Measurements from ENCODE around the gene ACAP1. TPM values are rescaled to one million over a fixed set of nuclear protein-coding genes. Genes with fewer than 3 reads are reported as not detected.
A peak's percentile ranks its signal among the peaks of the same experiment; 100 is the strongest.
"Not testable (repeated sequence)": the region's sequence is repeated elsewhere in the genome, so short reads cannot be mapped to it uniquely, and the experiment has no call there.

The ACAP1 gene
- polyA plus RNA-seq, 1 donor: 12.2 TPM

GRCh38 chr17:7355053-7355452 lies 18.7 kb downstream of the ACAP1 start, which contains the start of gene TMEM95:
TSS of gene TMEM95 (plus strand) at chr17:7355156. CDS start at chr17:7355205, 49 bp downstream.
- Histone ChIP-seq H3K36me3 (ENCODE audit: control insufficient read depth, insufficient read depth, low read length) (no peaks in the 10 kb centered on the region), H3K27ac (ENCODE audit: low read length) (no peak within 1 kb of the TSS), H3K4me3 (ENCODE audit: low read length) (no peak within 1 kb of the TSS), H3K27me3 (ENCODE audit: control insufficient read depth, insufficient read depth, low read length) (peaks cover 4% of the 10 kb centered on the region), H3K9me3 (ENCODE audit: control insufficient read depth, low read depth, low read length) (peaks cover 4% of the 10 kb centered on the region), H3K4me1 (ENCODE audit: control insufficient read depth, insufficient read depth, low read length) (peaks cover 13% of the 10 kb centered on the region)
- WGBS (ENCODE audit: insufficient coverage, low lambda C conversion rate): no CpG with 5 or more reads among the region's 10 CpGs
- DNase-seq: no peak

DNA sequence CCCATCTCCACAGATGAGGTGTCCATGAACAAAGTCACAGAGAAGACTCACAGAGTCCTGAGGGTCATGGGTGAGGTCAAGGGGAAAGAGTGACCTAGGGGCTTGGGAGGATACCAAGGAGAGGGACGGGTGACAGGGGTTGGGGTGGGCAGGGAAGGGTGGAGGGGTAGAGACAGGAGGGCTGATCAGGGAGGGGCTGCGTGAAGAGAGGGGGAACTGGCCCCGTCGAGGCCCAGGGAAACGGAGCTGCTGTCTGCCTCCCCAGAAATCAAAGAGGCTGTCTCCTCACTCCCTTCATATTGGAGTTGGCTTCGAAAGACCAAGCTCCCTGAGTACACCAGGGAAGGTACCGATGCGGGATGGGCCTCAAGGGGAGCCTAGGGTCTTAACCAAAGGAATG lies 19.2 kb downstream of the ACAP1 start:
- peaks cover 13% of the 10 kb centered on the region for H3K4me1 ChIP-seq (ENCODE audit: control insufficient read depth, insufficient read depth, low read length)

GRCh38 chr17:7356072-7356549 lies 19.8 kb downstream of the ACAP1 start:
- Histone ChIP-seq H3K27me3 (ENCODE audit: control insufficient read depth, insufficient read depth, low read length) (peaks cover 4% of the 10 kb centered on the region), H3K36me3 (ENCODE audit: control insufficient read depth, insufficient read depth, low read length) (no peaks in the 10 kb centered on the region), H3K4me1 (ENCODE audit: control insufficient read depth, insufficient read depth, low read length) (peaks cover 13% of the 10 kb centered on the region), H3K4me3 (ENCODE audit: low read length) (no peak overlapping the region), H3K9me3 (ENCODE audit: control insufficient read depth, low read depth, low read length) (peaks cover 4% of the 10 kb centered on the region), H3K27ac (ENCODE audit: low read length) (no peak overlapping the region)
- WGBS (ENCODE audit: insufficient coverage, low lambda C conversion rate): no CpG with 5 or more reads among the region's 12 CpGs
- peak; percentile 77 for DNase-seq

More for the DNA sequence above, 19.2 kb downstream of the ACAP1 start:
- peaks cover 4% of the 10 kb centered on the region for H3K9me3 ChIP-seq (ENCODE audit: control insufficient read depth, low read depth, low read length)
- WGBS (ENCODE audit: insufficient coverage, low lambda C conversion rate): no CpG with 5 or more reads among the region's 8 CpGs
- H3K4me3 ChIP-seq (ENCODE audit: low read length): no peak overlapping the region
- peaks cover 4% of the 10 kb centered on the region for H3K27me3 ChIP-seq (ENCODE audit: control insufficient read depth, insufficient read depth, low read length)
- H3K27ac ChIP-seq (ENCODE audit: low read length): no peak overlapping the region
- no peaks in the 10 kb centered on the region for H3K36me3 ChIP-seq (ENCODE audit: control insufficient read depth, insufficient read depth, low read length)
- DNase-seq: no peak

DNA sequence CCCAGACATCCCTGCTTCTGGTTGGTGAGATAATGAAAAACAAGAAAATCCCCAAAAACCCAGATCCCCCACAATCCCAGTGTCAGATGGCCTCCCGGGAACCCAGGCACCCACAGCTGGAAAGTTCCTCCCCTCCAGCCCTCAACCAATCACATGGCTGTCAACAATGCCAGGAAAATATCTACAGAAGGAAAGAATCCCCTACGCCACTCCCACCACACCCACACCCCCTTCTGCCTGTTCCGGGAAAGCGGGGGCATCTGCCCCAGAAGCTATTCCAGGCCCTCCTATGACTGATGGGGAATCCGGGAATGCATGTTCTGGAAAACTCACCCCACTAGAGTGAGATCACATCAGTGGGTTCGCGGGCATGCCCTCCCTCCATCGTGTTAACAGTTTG lies 20.4 kb downstream of the ACAP1 start:
- Histone ChIP-seq H3K4me1 (ENCODE audit: control insufficient read depth, insufficient read depth, low read length) (peaks cover 13% of the 10 kb centered on the region), H3K9me3 (ENCODE audit: control insufficient read depth, low read depth, low read length) (peaks cover 4% of the 10 kb centered on the region), H3K36me3 (ENCODE audit: control insufficient read depth, insufficient read depth, low read length) (no peaks in the 10 kb centered on the region), H3K27ac (ENCODE audit: low read length) (no peak overlapping the region), H3K4me3 (ENCODE audit: low read length) (no peak overlapping the region), H3K27me3 (ENCODE audit: control insufficient read depth, insufficient read depth, low read length) (peaks cover 5% of the 10 kb centered on the region)
- no peak for DNase-seq
- WGBS (ENCODE audit: insufficient coverage, low lambda C conversion rate): no CpG with 5 or more reads among the region's 8 CpGs

DNA sequence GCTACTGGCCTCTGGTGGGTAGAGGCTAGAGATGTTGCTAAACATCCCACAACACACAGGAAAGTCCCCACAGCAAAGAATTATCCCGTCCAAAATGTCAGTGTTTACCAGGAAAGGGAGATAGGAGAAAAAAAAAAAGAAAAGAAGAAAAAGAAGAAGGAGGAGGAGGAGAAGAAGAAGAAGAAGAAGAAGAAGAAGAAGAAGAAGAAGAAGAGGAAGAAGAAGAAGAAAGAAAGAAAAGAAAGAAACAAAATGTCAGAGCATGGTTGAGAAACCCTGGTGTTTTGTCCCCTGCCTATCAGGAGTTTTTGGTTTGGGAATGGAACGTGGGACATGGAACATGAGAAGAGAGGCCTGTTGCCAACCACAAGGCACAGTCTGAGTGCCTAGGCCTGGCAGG lies 21.1 kb downstream of the ACAP1 start:
- Histone ChIP-seq H3K27ac (ENCODE audit: low read length) (no peak overlapping the region), H3K4me1 (ENCODE audit: control insufficient read depth, insufficient read depth, low read length) (peaks cover 13% of the 10 kb centered on the region), H3K4me3 (ENCODE audit: low read length) (no peak overlapping the region), H3K27me3 (ENCODE audit: control insufficient read depth, insufficient read depth, low read length) (peaks cover 8% of the 10 kb centered on the region), H3K9me3 (ENCODE audit: control insufficient read depth, low read depth, low read length) (no peaks in the 10 kb centered on the region), H3K36me3 (ENCODE audit: control insufficient read depth, insufficient read depth, low read length) (no peaks in the 10 kb centered on the region)
- WGBS (ENCODE audit: insufficient coverage, low lambda C conversion rate): 100% methylated on average over 1 of the region's 2 CpGs
- no peak for DNase-seq

DNA sequence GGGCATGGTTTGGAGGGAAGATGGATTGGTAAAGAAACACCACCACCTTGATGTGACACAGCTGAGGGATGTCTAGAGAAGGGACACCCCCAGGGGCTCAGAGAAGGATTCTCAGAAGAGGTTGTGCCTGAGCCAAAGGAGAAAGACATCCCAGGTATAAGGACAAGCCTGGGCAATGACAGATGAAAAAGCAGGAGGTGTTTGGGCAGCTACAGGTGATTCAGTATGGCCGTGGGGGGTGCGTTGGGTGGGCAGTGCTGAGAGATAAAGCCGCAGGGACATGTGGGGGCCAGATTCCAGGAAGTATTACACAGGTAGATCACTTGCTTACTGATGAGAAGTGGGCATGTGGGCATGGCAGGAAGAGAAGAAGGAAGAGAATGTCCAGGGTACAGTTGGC lies 25.6 kb downstream of the ACAP1 start:
- Histone ChIP-seq H3K27ac (ENCODE audit: low read length) (no peak overlapping the region), H3K4me1 (ENCODE audit: control insufficient read depth, insufficient read depth, low read length) (no peaks in the 10 kb centered on the region), H3K9me3 (ENCODE audit: control insufficient read depth, low read depth, low read length) (no peaks in the 10 kb centered on the region), H3K4me3 (ENCODE audit: low read length) (no peak overlapping the region), H3K36me3 (ENCODE audit: control insufficient read depth, insufficient read depth, low read length) (no peaks in the 10 kb centered on the region), H3K27me3 (ENCODE audit: control insufficient read depth, insufficient read depth, low read length) (peaks cover 4% of the 10 kb centered on the region)
- no CpG with 5 or more reads among the region's 3 CpGs for WGBS (ENCODE audit: insufficient coverage, low lambda C conversion rate)
- no peak for DNase-seq

GRCh38 chr17:7363311-7363710 lies 27.0 kb downstream of the ACAP1 start:
- H3K27me3 ChIP-seq (ENCODE audit: control insufficient read depth, insufficient read depth, low read length): peaks cover 5% of the 10 kb centered on the region
- H3K4me3 ChIP-seq (ENCODE audit: low read length): no peak overlapping the region
- no peak for DNase-seq
- no peaks in the 10 kb centered on the region for H3K9me3 ChIP-seq (ENCODE audit: control insufficient read depth, low read depth, low read length)
- H3K27ac ChIP-seq (ENCODE audit: low read length): no peak overlapping the region
- no peaks in the 10 kb centered on the region for H3K36me3 ChIP-seq (ENCODE audit: control insufficient read depth, insufficient read depth, low read length)
- no CpG with 5 or more reads among the region's 6 CpGs for WGBS (ENCODE audit: insufficient coverage, low lambda C conversion rate)
- H3K4me1 ChIP-seq (ENCODE audit: control insufficient read depth, insufficient read depth, low read length): no peaks in the 10 kb centered on the region

- not testable (repeated sequence) for DNase-seq; H3K4me1 ChIP-seq (ENCODE audit: control insufficient read depth, insufficient read depth, low read length); H3K4me3 ChIP-seq (ENCODE audit: low read length); H3K27ac ChIP-seq (ENCODE audit: low read length); H3K9me3 ChIP-seq (ENCODE audit: control insufficient read depth, low read depth, low read length); H3K27me3 ChIP-seq (ENCODE audit: control insufficient read depth, insufficient read depth, low read length); H3K36me3 ChIP-seq (ENCODE audit: control insufficient read depth, insufficient read depth, low read length)
- WGBS (ENCODE audit: insufficient coverage, low lambda C conversion rate): no CpG with 5 or more reads among the region's 7 CpGs
Observed at GRCh38 chr17:7365963-7366362, 29.6 kb downstream of the ACAP1 start.

DNA sequence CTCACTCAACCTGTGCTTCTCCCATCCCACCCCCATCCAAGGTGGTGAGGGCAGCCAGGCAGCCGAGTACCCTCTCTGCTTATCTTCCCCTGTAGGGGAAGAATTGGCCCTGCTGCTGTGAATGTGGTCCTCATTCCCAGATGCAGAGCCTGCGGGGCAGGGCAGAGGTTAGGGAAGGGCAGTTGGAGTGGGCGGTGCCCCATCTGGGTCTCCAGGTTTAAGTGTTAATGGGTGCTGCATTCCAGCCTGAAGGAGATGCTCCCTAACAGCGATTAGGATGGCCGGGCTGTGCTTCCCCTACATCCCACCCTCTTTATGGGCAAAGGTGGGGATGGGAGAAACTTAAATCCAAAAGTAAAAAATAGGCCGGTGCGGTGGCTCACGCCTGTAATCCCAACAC lies 30.8 kb downstream of the ACAP1 start:
- H3K27ac ChIP-seq (ENCODE audit: low read length): no peak overlapping the region
- H3K4me1 ChIP-seq (ENCODE audit: control insufficient read depth, insufficient read depth, low read length): peaks cover 5% of the 10 kb centered on the region
- H3K4me3 ChIP-seq (ENCODE audit: low read length): no peak overlapping the region
- DNase-seq: no peak
- no CpG with 5 or more reads among the region's 8 CpGs for WGBS (ENCODE audit: insufficient coverage, low lambda C conversion rate)
- H3K9me3 ChIP-seq (ENCODE audit: control insufficient read depth, low read depth, low read length): no peaks in the 10 kb centered on the region
- no peaks in the 10 kb centered on the region for H3K36me3 ChIP-seq (ENCODE audit: control insufficient read depth, insufficient read depth, low read length)
- H3K27me3 ChIP-seq (ENCODE audit: control insufficient read depth, insufficient read depth, low read length): peaks cover 2% of the 10 kb centered on the region

GRCh38 chr17:7367918-7368598 lies 31.7 kb downstream of the ACAP1 start:
- peaks cover 2% of the 10 kb centered on the region for H3K27me3 ChIP-seq (ENCODE audit: control insufficient read depth, insufficient read depth, low read length)
- peaks cover 5% of the 10 kb centered on the region for H3K4me1 ChIP-seq (ENCODE audit: control insufficient read depth, insufficient read depth, low read length)
- H3K27ac ChIP-seq (ENCODE audit: low read length): no peak overlapping the region
- WGBS (ENCODE audit: insufficient coverage, low lambda C conversion rate): no CpG with 5 or more reads among the region's 13 CpGs
- H3K36me3 ChIP-seq (ENCODE audit: control insufficient read depth, insufficient read depth, low read length): no peaks in the 10 kb centered on the region
- no peak overlapping the region for H3K4me3 ChIP-seq (ENCODE audit: low read length)
- no peaks in the 10 kb centered on the region for H3K9me3 ChIP-seq (ENCODE audit: control insufficient read depth, low read depth, low read length)
- DNase-seq: no peak

DNA sequence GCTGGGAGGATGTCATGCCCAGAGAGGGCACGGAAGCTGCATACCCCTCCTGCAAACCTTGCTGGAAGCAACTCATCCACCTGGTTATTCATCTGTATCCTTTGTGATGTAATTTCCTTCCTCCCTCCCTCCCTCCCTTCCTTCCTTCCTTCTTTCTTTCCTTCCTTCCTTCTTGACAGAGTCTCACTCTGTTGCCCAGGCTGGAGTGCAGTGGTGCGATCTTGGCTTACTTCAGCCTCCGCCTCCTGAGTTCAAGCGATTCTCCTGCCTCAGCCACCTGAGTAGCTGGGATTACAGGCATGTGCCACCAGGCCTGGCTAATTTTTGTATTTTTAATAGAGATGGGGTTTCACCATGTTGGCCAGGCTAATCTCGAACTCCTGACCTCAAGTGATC lies 32.3 kb downstream of the ACAP1 start:
- not testable (repeated sequence) for H3K4me1 ChIP-seq (ENCODE audit: control insufficient read depth, insufficient read depth, low read length); H3K4me3 ChIP-seq (ENCODE audit: low read length); H3K9me3 ChIP-seq (ENCODE audit: control insufficient read depth, low read depth, low read length); H3K27ac ChIP-seq (ENCODE audit: low read length); H3K36me3 ChIP-seq (ENCODE audit: control insufficient read depth, insufficient read depth, low read length); DNase-seq; H3K27me3 ChIP-seq (ENCODE audit: control insufficient read depth, insufficient read depth, low read length)
- 100% methylated on average over 1 of the region's 5 CpGs for WGBS (ENCODE audit: insufficient coverage, low lambda C conversion rate)

All from large intestine (tissue), 3 donors.